H1 (cell line): ENCODE data around the gene EFCAB8. TPM values are rescaled to one million over a fixed set of nuclear protein-coding genes. Genes with fewer than 3 reads are reported as not detected.

Experiments
- CTCF ChIA-PET: fragments of 300-600 bp; sonication (Branson Sonifier 250); formaldehyde crosslinking; loops from one replicate; lab custom pipeline; 2021; ENCODE audit not compliant: partially characterized antibody; lab: Charles Lee
- POLR2A ChIA-PET: fragments of 300-600 bp; sonication (Branson Sonifier 250); formaldehyde crosslinking; loops from one replicate; lab custom pipeline; 2021; ENCODE audit warnings: inconsistent platforms; ENCODE audit not compliant: partially characterized antibody; lab: Charles Lee
- DNase-seq, 2 experiments: peaks; one replicate each; pipeline versions ENCODE4 v3.0.0 to v3.0.0-alpha.2; 2010 to 2022; ENCODE audit warnings: low spot score in 2 of 2, low read depth in 1 of 2, mixed read lengths in 1 of 2
- FAIRE-seq: peaks from 2 replicates; lab custom pipeline; 2011; peaks lifted over from hg19 to GRCh38; lab: Jason Lieb, UNC
- H2AFZ ChIP-seq: 2 replicates; pipeline ENCODE4 v1.8.1; 2012; ENCODE audit warnings: low read length, inconsistent platforms
- H2AK5ac ChIP-seq: 2 replicates; pipeline ENCODE4 v1.6.1; 2013; ENCODE audit warnings: low read depth, low read length
- H2BK120ac ChIP-seq: replicated peaks from 2 replicates; pipeline ENCODE3; 2013; ENCODE audit warnings: low read depth, low read length, inconsistent platforms
- H2BK12ac ChIP-seq: 2 replicates; pipeline ENCODE4 v1.6.1; 2013; ENCODE audit warnings: low read depth, low read length
- H2BK15ac ChIP-seq: 2 replicates; pipeline ENCODE4 v1.6.1; 2013; ENCODE audit warnings: low read length
- H2BK20ac ChIP-seq: 2 replicates; pipeline ENCODE4 v1.6.1; 2013; ENCODE audit warnings: low read length
- H2BK5ac ChIP-seq: 2 replicates; pipeline ENCODE4 v1.6.1; 2013; ENCODE audit warnings: low read depth, low read length
- H3K14ac ChIP-seq: 2 replicates; pipeline ENCODE4 v1.6.1; 2013; ENCODE audit warnings: inconsistent platforms; ENCODE audit not compliant: insufficient read length
- H3K18ac ChIP-seq: 2 replicates; pipeline ENCODE4 v1.6.1; 2013; ENCODE audit warnings: low read length; ENCODE audit errors: extremely low read depth
- H3K23ac ChIP-seq: 2 replicates; pipeline ENCODE4 v1.6.1; 2013; ENCODE audit warnings: inconsistent platforms; ENCODE audit not compliant: insufficient read length
- H3K23me2 ChIP-seq: 2 replicates; pipeline ENCODE4 v1.6.1; 2013; ENCODE audit warnings: low read depth, low read length
- H3K27ac ChIP-seq: 2 replicates; pipeline ENCODE4 v1.6.1; 2011; ENCODE audit warnings: low read depth, low read length, inconsistent platforms
- H3K27me3 ChIP-seq, 4 experiments: replicated peaks in 1 of 4; 1 replicate in 1 of 4; 2 replicates in 3 of 4; pipeline versions ENCODE4 v1.6.1 to v1.8.1; 2011 to 2013; ENCODE audit warnings: low read length in 3 of 4, mild to moderate bottlenecking in 3 of 4, inconsistent platforms in 2 of 4, mixed read lengths in 2 of 4, moderate library complexity in 1 of 4; ENCODE audit not compliant: control insufficient read depth in 3 of 4, insufficient read depth in 3 of 4; ENCODE audit errors: extremely low read depth in 1 of 4
- H3K36me3 ChIP-seq, 4 experiments: 2 replicates each; pipeline versions ENCODE4 v1.6.1 to v1.8.1; 2011 to 2013; ENCODE audit warnings: mild to moderate bottlenecking in 4 of 4, low read length in 3 of 4, moderate library complexity in 2 of 4, control low read depth in 1 of 4, inconsistent platforms in 1 of 4; ENCODE audit not compliant: insufficient read depth in 4 of 4, control insufficient read depth in 2 of 4
- H3K4ac ChIP-seq: replicated peaks from 2 replicates; pipeline ENCODE3; 2013; ENCODE audit warnings: low read length, low read depth, mixed read lengths, inconsistent platforms; ENCODE audit not compliant: insufficient read length
- H3K4me1 ChIP-seq, 4 experiments: replicated peaks in 1 of 4; 1 replicate in 1 of 4; 2 replicates in 3 of 4; pipeline versions ENCODE4 v1.6.1 to v1.8.1; 2011 to 2013; ENCODE audit warnings: low read length in 3 of 4, inconsistent platforms in 2 of 4, mixed read lengths in 1 of 4; ENCODE audit not compliant: insufficient read depth in 4 of 4, control insufficient read depth in 3 of 4
- H3K4me2 ChIP-seq, 2 experiments: 2 replicates each; pipeline versions ENCODE4 v1.6.1 to v1.8.1; 2011 to 2013; ENCODE audit warnings: low read depth in 2 of 2, low read length in 2 of 2, control low read depth in 1 of 2, inconsistent platforms in 1 of 2, mild to moderate bottlenecking in 1 of 2; ENCODE audit not compliant: insufficient read depth in 1 of 2
- H3K4me3 ChIP-seq, 4 experiments: fragments of 200-600, 300-600 bp in 1 of 4; sonication (generic), shearing (Covaris generic), sonication (Bioruptor Twin) in 1 of 4; 2 replicates each; pipeline versions ENCODE4 v1.5.1 to v1.8.1; 2011 to 2016; ENCODE audit warnings: low read length in 4 of 4, low read depth in 3 of 4, control low read depth in 2 of 4, inconsistent platforms in 2 of 4, mild to moderate bottlenecking in 2 of 4, mixed read lengths in 1 of 4, moderate library complexity in 1 of 4; ENCODE audit not compliant: insufficient read depth in 2 of 4; ENCODE audit errors: extremely low read depth in 1 of 4
- H3K56ac ChIP-seq: replicated peaks from 2 replicates; pipeline ENCODE3; 2013; ENCODE audit warnings: low read depth, mild to moderate bottlenecking, mixed read lengths, low read length, inconsistent platforms; ENCODE audit not compliant: insufficient read length
- H3K79me1 ChIP-seq: 2 replicates; pipeline ENCODE4 v1.6.1; 2013; ENCODE audit warnings: low read depth, low read length, control low read depth
- H3K79me2 ChIP-seq, 2 experiments: 2 replicates each; pipeline versions ENCODE4 v1.6.1 to v1.8.1; 2012 to 2013; ENCODE audit warnings: low read length in 2 of 2, mild to moderate bottlenecking in 2 of 2, inconsistent platforms in 1 of 2; ENCODE audit not compliant: insufficient read depth in 2 of 2, control insufficient read depth in 1 of 2
- H3K9ac ChIP-seq, 4 experiments: replicated peaks in 1 of 4; 1 replicate in 1 of 4; 2 replicates in 3 of 4; pipeline versions ENCODE4 v1.6.1 to v1.8.1; 2011 to 2013; ENCODE audit warnings: low read depth in 3 of 4, low read length in 3 of 4, control low read depth in 2 of 4, mild to moderate bottlenecking in 2 of 4, moderate library complexity in 2 of 4, inconsistent platforms in 1 of 4; ENCODE audit errors: extremely low read depth in 1 of 4
- H3K9me3 ChIP-seq, 2 experiments: 2 replicates each; pipeline versions ENCODE4 v1.6.1 to v1.8.1; 2012 to 2013; ENCODE audit warnings: mild to moderate bottlenecking in 2 of 2, moderate library complexity in 2 of 2, control low read depth in 1 of 2, inconsistent platforms in 1 of 2, low read depth in 1 of 2, low read length in 1 of 2, mixed read lengths in 1 of 2; ENCODE audit not compliant: insufficient read depth in 2 of 2
- H4K20me1 ChIP-seq, 2 experiments: replicated peaks in 1 of 2; 2 replicates each; pipeline versions ENCODE3 to v1.8.1; 2011 to 2013; ENCODE audit warnings: inconsistent platforms in 2 of 2, low read length in 2 of 2, mild to moderate bottlenecking in 1 of 2; ENCODE audit not compliant: insufficient read depth in 2 of 2, control insufficient read depth in 1 of 2
- H4K5ac ChIP-seq: 2 replicates; pipeline ENCODE4 v1.6.1; 2013; ENCODE audit warnings: low read length, low read depth, mixed read lengths, inconsistent platforms; ENCODE audit not compliant: insufficient read length
- H4K8ac ChIP-seq: 2 replicates; pipeline ENCODE4 v1.8.0; 2013; ENCODE audit warnings: mild to moderate bottlenecking, moderate library complexity, low read length, inconsistent platforms; ENCODE audit not compliant: insufficient read depth; ENCODE audit errors: extremely low read depth
- H4K91ac ChIP-seq: replicated peaks from 2 replicates; pipeline ENCODE3; 2013; ENCODE audit warnings: low read length, mixed read lengths, inconsistent platforms; ENCODE audit not compliant: insufficient read length
- FOSL1 ChIP-seq: IDR thresholded peaks from 2 replicates; pipeline ENCODE4 v1.6.1; 2011; ENCODE audit warnings: mild to moderate bottlenecking, low read depth, low read length, moderate library complexity; ENCODE audit not compliant: insufficient read depth
- HDAC2 ChIP-seq, 2 experiments: fragments of 300-600 bp in 1 of 2; sonication (generic) in 1 of 2; IDR thresholded peaks; 2 replicates each; pipeline ENCODE4 v1.6.1; 2011 to 2012; ENCODE audit warnings: low read depth in 2 of 2, low read length in 2 of 2, mild to moderate bottlenecking in 2 of 2, moderate library complexity in 2 of 2, borderline replicate concordance in 1 of 2, inconsistent platforms in 1 of 2
- KDM1A ChIP-seq: fragments of 200-600, 300-600 bp; sonication (generic); IDR thresholded peaks from 2 replicates; pipeline ENCODE4 v1.7.1; 2016; ENCODE audit warnings: mild to moderate bottlenecking, low read length, borderline replicate concordance
- POLR2A ChIP-seq, 2 experiments: IDR thresholded peaks; 1 replicate in 1 of 2; 2 replicates in 1 of 2; pipeline ENCODE4 v1.6.1; 2011; ENCODE audit warnings: low read depth in 2 of 2, low read length in 2 of 2, mild to moderate bottlenecking in 2 of 2; ENCODE audit errors: control extremely low read depth in 1 of 2
- RBBP5 ChIP-seq: IDR thresholded peaks from 2 replicates; pipeline ENCODE4 v1.7.1; 2012; ENCODE audit warnings: low read depth, mild to moderate bottlenecking, inconsistent platforms, low read length, moderate library complexity, borderline replicate concordance
- RNF2 ChIP-seq: fragments of 200-900, 300-1000 bp; sonication (generic); IDR thresholded peaks from 2 replicates; pipeline ENCODE4 v1.7.1; 2016; ENCODE audit warnings: borderline replicate concordance, low read depth, mild to moderate bottlenecking, antibody characterized with exemption, low read length; ENCODE audit not compliant: poor library complexity, severe bottlenecking; ENCODE audit errors: missing control alignments
- USF2 ChIP-seq: IDR thresholded peaks from 2 replicates; pipeline ENCODE4 v1.6.1; 2011; ENCODE audit warnings: low read length, improper control_type of control experiment
- WGBS, 2 experiments: shearing (Covaris generic) in 1 of 2; methylation state at CpG; one replicate each; pipeline versions ENCODE4 v1.1.6 to v1.1.7; 2013 to 2015; ENCODE audit warnings: low lambda C conversion rate in 2 of 2, mixed read lengths in 2 of 2, inconsistent platforms in 1 of 2, low coverage in 1 of 2, missing lambda C conversion rate in 1 of 2; ENCODE audit not compliant: insufficient replicate concordance in 2 of 2, insufficient coverage in 1 of 2, insufficient read length in 1 of 2; ENCODE audit errors: extremely low coverage in 1 of 2, missing lambda C conversion rate in 1 of 2; 5-methylcytosine and 5-hydroxymethylcytosine counted together
- polyA plus RNA-seq, 7 experiments: library from polyadenylated mRNA; depleted of rRNA in 3 of 7; stranded (reverse) in 5 of 7; unstranded in 2 of 7; fragments of >200 nt in 5 of 7; fragments of 200-250 nt in 2 of 7; gene quantifications; 1 replicate in 5 of 7; 2 replicates in 1 of 7; 4 replicates in 1 of 7; pipeline versions ENCODE4 v1.2.1 to v1.2.3, GENCODE V29; 2011 to 2013; ENCODE audit warnings: missing spikeins in 2 of 7, mixed read lengths in 2 of 7
- total RNA-seq: library from RNA; stranded (reverse); fragmentation: NEBNext Ultra II Directional; extraction: Animal tissue kit (Norgen Biotek cat#: 25700); gene quantifications from 2 replicates; pipeline ENCODE4 v1.2.1, GENCODE V29; 2021
- TF ChIP-seq, protein P1 (sequence below): IDR thresholded peaks from 2 replicates; pipeline ENCODE4 v1.6.1; 2012; ENCODE audit warnings: inconsistent platforms
- TF ChIP-seq, protein P2 (sequence below): IDR thresholded peaks from 2 replicates; pipeline ENCODE4 v1.6.1; 2012; ENCODE audit warnings: low read length, inconsistent platforms

The EFCAB8 gene
- total and polyA plus RNA-seq, 2 of the 8 experiments (the other 6 are each of a cell fraction or from before 2014, with no cell fraction given), result 0.06 to 0.20 TPM

GRCh38 chr20:32909451-32909850 is 50.7 kb downstream of the EFCAB8 start:
- H3K36me3 ChIP-seq, result no peaks in the 10 kb centered on the region
- H3K56ac ChIP-seq, result no peak overlapping the region
- FAIRE-seq (no peak), DNase-seq (no peak)
- POLR2A ChIA-PET, result interaction anchor here (0.9 to 1.1 kb wide), 2 partner anchors 193 to 384 kb away, joined by 3 to 6 read pairs; no protein-coding TSS in a partner anchor
- H2AK5ac ChIP-seq, result no peak overlapping the region
- H3K9me3 ChIP-seq, result no peaks in the 10 kb centered on the region; a peak in 1 of 4 replicates
- H2BK12ac ChIP-seq, result no peak overlapping the region
- 90% methylated on average over 9 of the region's 9 CpGs; no CpG with 5 or more reads in 1 of the 2 experiments for WGBS, 2 experiments
- H3K4ac ChIP-seq, result no peak overlapping the region
- no peaks in the 10 kb centered on the region for H3K79me1 ChIP-seq
- no peak overlapping the region for H4K91ac ChIP-seq
- no peaks in the 10 kb centered on the region for H3K4me1 ChIP-seq
- H3K79me2 ChIP-seq, result no peaks in the 10 kb centered on the region
- H2BK120ac ChIP-seq, result no peak overlapping the region
- H2AFZ ChIP-seq, result no peak overlapping the region
- H3K27me3 ChIP-seq, result no peaks in the 10 kb centered on the region
- H3K14ac ChIP-seq, result no peak overlapping the region
- no peaks in the 10 kb centered on the region for H4K20me1 ChIP-seq
- no peaks in the 10 kb centered on the region for H3K23me2 ChIP-seq
- no peak overlapping the region for H3K4me2 ChIP-seq
- no peak overlapping the region for H3K23ac ChIP-seq
- H3K9ac ChIP-seq, result no peak overlapping the region
- H4K8ac ChIP-seq, result no peak overlapping the region; the same call in 1 of the 2 replicates
- H2BK15ac ChIP-seq, result no peak overlapping the region
- H4K5ac ChIP-seq, result no peak overlapping the region
- H3K18ac ChIP-seq, result no peak overlapping the region
- no peak overlapping the region for H3K4me3 ChIP-seq
- H3K27ac ChIP-seq, result no peak overlapping the region
- H2BK5ac ChIP-seq, result no peak overlapping the region
- CTCF ChIA-PET, result interaction anchor here (0.9 to 3.3 kb wide), 7 partner anchors 13 to 320 kb away, joined by 3 to 16 read pairs (median 5); partner anchors contain the start of gene SUN5
- no peak overlapping the region for H2BK20ac ChIP-seq
- TF ChIP-seq USF2 (no peak), RNF2 (no peak), FOSL1 (no peak), KDM1A (no peak), POLR2A (IDR thresholded peaks at IDR 0.05; ENCODE audit: control extremely low read depth in 1 of 2, low read depth in 2 of 2, low read length in 2 of 2) (no peak), HDAC2 (IDR thresholded peaks at IDR 0.05; ENCODE audit: borderline replicate concordance in 1 of 2, low read depth in 2 of 2, low read length in 2 of 2) (no peak), RBBP5 (no peak)
- TF ChIP-seq, protein P1, sequence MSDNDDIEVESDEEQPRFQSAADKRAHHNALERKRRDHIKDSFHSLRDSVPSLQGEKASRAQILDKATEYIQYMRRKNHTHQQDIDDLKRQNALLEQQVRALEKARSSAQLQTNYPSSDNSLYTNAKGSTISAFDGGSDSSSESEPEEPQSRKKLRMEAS, result no peak
- TF ChIP-seq, protein P2, sequence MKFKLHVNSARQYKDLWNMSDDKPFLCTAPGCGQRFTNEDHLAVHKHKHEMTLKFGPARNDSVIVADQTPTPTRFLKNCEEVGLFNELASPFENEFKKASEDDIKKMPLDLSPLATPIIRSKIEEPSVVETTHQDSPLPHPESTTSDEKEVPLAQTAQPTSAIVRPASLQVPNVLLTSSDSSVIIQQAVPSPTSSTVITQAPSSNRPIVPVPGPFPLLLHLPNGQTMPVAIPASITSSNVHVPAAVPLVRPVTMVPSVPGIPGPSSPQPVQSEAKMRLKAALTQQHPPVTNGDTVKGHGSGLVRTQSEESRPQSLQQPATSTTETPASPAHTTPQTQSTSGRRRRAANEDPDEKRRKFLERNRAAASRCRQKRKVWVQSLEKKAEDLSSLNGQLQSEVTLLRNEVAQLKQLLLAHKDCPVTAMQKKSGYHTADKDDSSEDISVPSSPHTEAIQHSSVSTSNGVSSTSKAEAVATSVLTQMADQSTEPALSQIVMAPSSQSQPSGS, result no peak
